BJ (cell line): Measurements from ENCODE around the gene ZNF790. TPM values are rescaled to one million over a fixed set of nuclear protein-coding genes. Genes with fewer than 3 reads are reported as not detected.
A peak's percentile ranks its signal among the peaks of the same experiment; 100 is the strongest.
"Not testable (repeated sequence)": the region's sequence is repeated elsewhere in the genome, so short reads cannot be mapped to it uniquely, and the experiment has no call there.

ENCODE experiments used
- CTCF ChIA-PET: fragments of 350-600 bp; formaldehyde crosslinking; extraction: SDS; loops from one replicate; lab custom pipeline; 2021; ENCODE audit warnings: antibody characterized with exemption, inconsistent platforms; lab: Yijun Ruan, JAX
- POLR2A ChIA-PET: fragments of 300-600 bp; sonication (Branson Sonifier 250); formaldehyde crosslinking; extraction: SDS; loops from one replicate; lab custom pipeline; 2021; ENCODE audit warnings: antibody characterized with exemption; lab: Charles Lee
- DNase-seq: peaks from one replicate; pipeline ENCODE4 v3.0.0-alpha.2; 2011; ENCODE audit warnings: low read depth
- H3K27me3 ChIP-seq: 2 replicates; pipeline ENCODE4 v1.6.0; 2011; ENCODE audit warnings: low read length; ENCODE audit not compliant: control insufficient read depth, insufficient read depth
- H3K36me3 ChIP-seq: 2 replicates; pipeline ENCODE4 v1.5.1; 2011; ENCODE audit warnings: low read length; ENCODE audit not compliant: control insufficient read depth, insufficient read depth
- H3K4me3 ChIP-seq: 2 replicates; pipeline ENCODE4 v1.5.1; 2011; ENCODE audit warnings: low read depth, mild to moderate bottlenecking, control low read depth, low read length
- CTCF ChIP-seq: IDR thresholded peaks from 2 replicates; pipeline ENCODE4 v1.5.1; 2011; ENCODE audit warnings: low read depth, mild to moderate bottlenecking, control low read depth, inconsistent platforms, low read length, moderate library complexity; ENCODE audit not compliant: insufficient read depth
- polyA plus RNA-seq: library from polyadenylated mRNA; depleted of rRNA; stranded (reverse); fragments of >200 nt; gene quantifications from 2 replicates; pipeline ENCODE4 v1.2.3, GENCODE V29; 2011

ZNF790 gene
- polyA plus RNA-seq, 1 experiment: 0.90 TPM

- no peak for TF ChIP-seq CTCF
- peak overlapping the region; percentile 76 for H3K4me3 ChIP-seq
- no peaks in the 10 kb centered on the region for H3K27me3 ChIP-seq
- no peak for DNase-seq
- CTCF ChIA-PET: no interaction called here
- POLR2A ChIA-PET: no interaction called here
- H3K36me3 ChIP-seq: no peaks in the 10 kb centered on the region; the same call in 1 of the 2 replicates
These were observed 40.4 kb downstream of the ZNF790 start for GRCh38 chr19:36797786-36798108.

GRCh38 chr19:36796714-36796992, 41.5 kb downstream of the ZNF790 start:
- TF ChIP-seq CTCF: no peak
- no peaks in the 10 kb centered on the region; the same call in 1 of the 2 replicates for H3K36me3 ChIP-seq
- H3K27me3 ChIP-seq: no peaks in the 10 kb centered on the region
- POLR2A ChIA-PET: interaction anchor here (0.5 to 0.6 kb wide), 2 partner anchors 130 to 983 kb away, joined by 3 to 7 read pairs; partner anchors contain the start of gene ZNF573
- H3K4me3 ChIP-seq: peak overlapping the region; percentile 76
- no peak for DNase-seq
- CTCF ChIA-PET: no interaction called here

- DNase-seq, H3K27me3 ChIP-seq, POLR2A ChIA-PET, H3K36me3 ChIP-seq, H3K4me3 ChIP-seq: not testable (repeated sequence)
- CTCF ChIA-PET: interaction anchor here (0.6 kb wide), 1 partner anchor 1654 kb away, joined by 3 read pairs; no protein-coding TSS in a partner anchor
- 0 out of 2 replicates have a peak, but pooled peaks have one; percentile 1 for TF ChIP-seq CTCF
These were observed 46.6 kb downstream of the ZNF790 start for GRCh38 chr19:36791420-36792141.

- POLR2A ChIA-PET: no interaction called here
- Histone ChIP-seq H3K27me3 (no peaks in the 10 kb centered on the region), H3K36me3 (no peaks in the 10 kb centered on the region), H3K4me3 (no peak overlapping the region)
- DNase-seq: no peak
- no peak for TF ChIP-seq CTCF
- CTCF ChIA-PET: no interaction called here
These were observed 62.4 kb downstream of the ZNF790 start for GRCh38 chr19:36775768-36776167.

GRCh38 chr19:36773223-36773579, 65.0 kb downstream of the ZNF790 start:
- DNase-seq: no peak
- ChIA-PET POLR2A (no interaction called here), CTCF (no interaction called here)
- Histone ChIP-seq H3K36me3 (no peaks in the 10 kb centered on the region), H3K27me3 (no peaks in the 10 kb centered on the region), H3K4me3 (peak overlapping the region; percentile 56)
- TF ChIP-seq CTCF: no peak
